ENCODE results near the gene FAF2.

- TF ChIP-seq CTCF (IDR thresholded peaks at IDR 0.05) (no peak), POLR2AphosphoS5 (IDR thresholded peaks at IDR 0.05) (peak in 1 of 2 donors; percentile 8), POLR2A (IDR thresholded peaks at IDR 0.05; ENCODE audit: low read depth) (no peak), EP300 (IDR thresholded peaks at IDR 0.05) (no peak)
These were observed 32.8 kb upstream of the FAF2 start for GRCh38 chr5:176415240-176415951.
